SK-N-SH (cell line): ENCODE measurements around the gene TFEB. TPM values are rescaled to one million over a fixed set of nuclear protein-coding genes. Genes with fewer than 3 reads are reported as not detected.

Experiments
- CTCF ChIA-PET: fragments of 300-600, 350-600 bp; formaldehyde crosslinking; extraction: SDS; loops from one replicate; lab custom pipeline; 2021; lab: Yijun Ruan, JAX
- POLR2A ChIA-PET: fragments of 350-600 bp; sonication (Branson Sonifier 250); formaldehyde crosslinking; extraction: SDS; loops from one replicate; lab custom pipeline; 2020; ENCODE audit warnings: antibody characterized with exemption, inconsistent platforms; lab: Yijun Ruan, JAX
- DNase-seq: peaks from one replicate; pipeline ENCODE4 v3.0.0; 2012
- H2AFZ ChIP-seq: fragments of 200-600 bp; sonication (generic); 2 replicates; pipeline ENCODE4 v1.8.1; 2016; ENCODE audit warnings: antibody characterized with exemption, mild to moderate bottlenecking, low read depth
- H3F3A ChIP-seq: fragments of 200-600 bp; sonication (generic); replicated peaks from 2 replicates; pipeline ENCODE3; 2016; ENCODE audit warnings: antibody characterized with exemption, mild to moderate bottlenecking; ENCODE audit not compliant: insufficient read depth
- H3K27ac ChIP-seq, 2 experiments: fragments of 200-500 bp in 1 of 2; fragments of 200-600 bp in 1 of 2; sonication (Bioruptor generic) in 1 of 2; sonication (generic), shearing (Covaris generic) in 1 of 2; 2 replicates each; pipeline versions ENCODE4 v1.5.1 to v1.6.1; 2014 to 2016; ENCODE audit warnings: low read depth in 2 of 2, inconsistent platforms in 1 of 2, low read length in 1 of 2, mild to moderate bottlenecking in 1 of 2, mixed read lengths in 1 of 2
- H3K27me3 ChIP-seq: fragments of 200-600 bp; sonication (generic), shearing (Covaris generic); 2 replicates; pipeline ENCODE4 v1.6.1; 2016; ENCODE audit warnings: mixed run types; ENCODE audit not compliant: insufficient read depth
- H3K36me3 ChIP-seq, 2 experiments: fragments of 200-500 bp in 1 of 2; fragments of 200-600 bp in 1 of 2; sonication (Bioruptor generic) in 1 of 2; sonication (generic) in 1 of 2; replicated peaks in 1 of 2; 2 replicates each; pipeline versions ENCODE3 to v1.5.1; 2014 to 2016; ENCODE audit warnings: low read length in 1 of 2, mild to moderate bottlenecking in 1 of 2; ENCODE audit not compliant: insufficient read depth in 2 of 2, control insufficient read depth in 1 of 2
- H3K4me1 ChIP-seq, 2 experiments: fragments of 200-500 bp in 1 of 2; fragments of 200-600 bp in 1 of 2; sonication (Bioruptor generic) in 1 of 2; sonication (generic), shearing (Covaris generic) in 1 of 2; 2 replicates each; pipeline versions ENCODE4 v1.5.1 to v1.6.1; 2014 to 2016; ENCODE audit warnings: low read depth in 1 of 2, low read length in 1 of 2, mixed run types in 1 of 2; ENCODE audit not compliant: insufficient read depth in 2 of 2, control insufficient read depth in 1 of 2
- H3K4me2 ChIP-seq: fragments of 200-600 bp; sonication (generic), shearing (Covaris generic); 2 replicates; pipeline ENCODE4 v1.6.1; 2017; ENCODE audit warnings: mixed run types
- H3K4me3 ChIP-seq, 2 experiments: fragments of 200-500 bp in 1 of 2; fragments of 200-600 bp in 1 of 2; sonication (Bioruptor generic) in 1 of 2; sonication (generic), shearing (Covaris generic) in 1 of 2; 2 replicates each; pipeline versions ENCODE4 v1.5.1 to v1.8.1; 2014 to 2016; ENCODE audit warnings: low read depth in 2 of 2, inconsistent platforms in 1 of 2, low read length in 1 of 2, mild to moderate bottlenecking in 1 of 2, mixed read lengths in 1 of 2, moderate library complexity in 1 of 2
- H3K79me2 ChIP-seq: fragments of 200-600 bp; sonication (generic); 2 replicates; pipeline ENCODE4 v1.8.1; 2017; ENCODE audit warnings: mild to moderate bottlenecking; ENCODE audit not compliant: insufficient read depth
- H3K9ac ChIP-seq: fragments of 200-600 bp; sonication (generic); 2 replicates; pipeline ENCODE4 v1.6.1; 2017; ENCODE audit warnings: mixed run types
- H3K9me2 ChIP-seq: fragments of 200-600 bp; sonication (generic); 2 replicates; pipeline ENCODE4 v1.6.1; 2017; ENCODE audit warnings: mixed run types
- H3K9me3 ChIP-seq: fragments of 200-600 bp; sonication (generic); 2 replicates; pipeline ENCODE4 v1.6.1; 2017; ENCODE audit warnings: mixed run types, mild to moderate bottlenecking, moderate library complexity
- H4K20me1 ChIP-seq: fragments of 200-600 bp; sonication (generic); 2 replicates; pipeline ENCODE4 v1.6.1; 2017; ENCODE audit warnings: mild to moderate bottlenecking, mixed run types; ENCODE audit not compliant: insufficient read depth
- CTCF ChIP-seq: fragments of 200-600 bp; sonication (generic); IDR thresholded peaks from 2 replicates; pipeline ENCODE4 v1.6.1; 2017; ENCODE audit warnings: antibody characterized with exemption, mild to moderate bottlenecking, moderate library complexity
- FOSL2 ChIP-seq: IDR thresholded peaks from 2 replicates; pipeline ENCODE4 v1.4.0; 2012; ENCODE audit warnings: low read depth, mild to moderate bottlenecking, moderate library complexity, borderline replicate concordance
- FOXM1 ChIP-seq: IDR thresholded peaks from 2 replicates; pipeline ENCODE4 v1.4.0; 2012; ENCODE audit warnings: low read depth, mild to moderate bottlenecking
- IRF3 ChIP-seq: fragments of 150-350 bp; IDR thresholded peaks from 2 replicates; pipeline ENCODE4 v1.6.1; 2016; ENCODE audit warnings: mild to moderate bottlenecking, low read depth, low read length
- MEF2A ChIP-seq: IDR thresholded peaks from 2 replicates; pipeline ENCODE4 v1.4.0; 2012; ENCODE audit warnings: low read depth, borderline replicate concordance
- RCOR1 ChIP-seq: fragments of 150-350 bp; IDR thresholded peaks from 2 replicates; pipeline ENCODE4 v1.6.1; 2017; ENCODE audit warnings: antibody characterized with exemption, low read length
- RXRA ChIP-seq: IDR thresholded peaks from 2 replicates; pipeline ENCODE4 v1.4.0; 2012; ENCODE audit warnings: low read depth, mild to moderate bottlenecking, borderline replicate concordance
- TCF12 ChIP-seq: IDR thresholded peaks from 2 replicates; pipeline ENCODE4 v1.4.0; 2012
- USF1 ChIP-seq: IDR thresholded peaks from 2 replicates; pipeline ENCODE4 v1.4.0; 2012; ENCODE audit warnings: low read depth, borderline replicate concordance
- YY1 ChIP-seq: IDR thresholded peaks from 2 replicates; pipeline ENCODE4 v1.4.0; 2012; ENCODE audit warnings: low read depth, mild to moderate bottlenecking
- ZBTB33 ChIP-seq: IDR thresholded peaks from 2 replicates; pipeline ENCODE4 v1.4.0; 2012; ENCODE audit warnings: low read depth, borderline replicate concordance
- WGBS: methylation state at CpG from one replicate; pipeline ENCODE4 v1.1.6; 2017; ENCODE audit warnings: low lambda C conversion rate; 5-methylcytosine and 5-hydroxymethylcytosine counted together
- polyA plus RNA-seq, 3 experiments: library from polyadenylated mRNA; depleted of rRNA; stranded (reverse); fragments of >200 nt; gene quantifications; 2 replicates each; pipeline ENCODE4 v1.2.3, GENCODE V29; 2012

Gene TFEB
- polyA plus RNA-seq, 1 of the 3 experiments (the other 2 are of a cell fraction) = 6.2 TPM

- Histone ChIP-seq H3K9me2 (no peaks in the 10 kb centered on the region), H3K4me2 (0 out of 2 replicates have a peak overlapping the region, but pooled peaks have one; percentile 53), H3K4me3 (no peak overlapping the region), H3F3A (peaks cover 20% of the 10 kb centered on the region), H3K36me3 (no peaks in the 10 kb centered on the region), H3K27ac (no peak overlapping the region), H3K9ac (no peak overlapping the region), H3K9me3 (no peaks in the 10 kb centered on the region)
- DNase-seq = no peak
- 92% methylated on average over 1 of the region's 1 CpG for WGBS
- TF ChIP-seq YY1 (no peak), RCOR1 (no peak), TCF12 (no peak), ZBTB33 (no peak), RXRA (no peak), FOXM1 (no peak), CTCF (no peak), USF1 (no peak), IRF3 (no peak), FOSL2 (no peak), MEF2A (no peak)
- TF ChIP-seq, all 33 proteins: peak for 0
- Histone ChIP-seq H4K20me1 (peaks cover 11% of the 10 kb centered on the region; the same call in 1 of the 2 replicates), H3K79me2 (peaks cover 23% of the 10 kb centered on the region; the same call in 1 of the 2 replicates), H3K4me1 (peaks cover 28 to 44% of the 10 kb centered on the region in 2 experiments; a peak in 3 of 4 replicates), H3K27me3 (no peaks in the 10 kb centered on the region), H2AFZ (no peak overlapping the region)
- CTCF ChIA-PET = interaction anchor here (1.2 to 3.2 kb wide), 5 partner anchors 8 to 350 kb away, joined by 4 to 16 read pairs (median 8); no protein-coding TSS in a partner anchor
- POLR2A ChIA-PET = no interaction called here
These were observed 18.0 kb downstream of the TFEB start for GRCh38 chr6:41717392-41717736.
